HS-27A (cell line): ENCODE measurements around the gene SACM1L.
"Not testable (repeated sequence)": the region's sequence is repeated elsewhere in the genome, so short reads cannot be mapped to it uniquely, and the experiment has no call there.

ENCODE experiments used
- DNase-seq: peaks from one replicate; pipeline ENCODE4 v3.0.0-alpha.2; 2012; ENCODE audit warnings: low read depth, missing footprints

The SACM1L gene

DNA sequence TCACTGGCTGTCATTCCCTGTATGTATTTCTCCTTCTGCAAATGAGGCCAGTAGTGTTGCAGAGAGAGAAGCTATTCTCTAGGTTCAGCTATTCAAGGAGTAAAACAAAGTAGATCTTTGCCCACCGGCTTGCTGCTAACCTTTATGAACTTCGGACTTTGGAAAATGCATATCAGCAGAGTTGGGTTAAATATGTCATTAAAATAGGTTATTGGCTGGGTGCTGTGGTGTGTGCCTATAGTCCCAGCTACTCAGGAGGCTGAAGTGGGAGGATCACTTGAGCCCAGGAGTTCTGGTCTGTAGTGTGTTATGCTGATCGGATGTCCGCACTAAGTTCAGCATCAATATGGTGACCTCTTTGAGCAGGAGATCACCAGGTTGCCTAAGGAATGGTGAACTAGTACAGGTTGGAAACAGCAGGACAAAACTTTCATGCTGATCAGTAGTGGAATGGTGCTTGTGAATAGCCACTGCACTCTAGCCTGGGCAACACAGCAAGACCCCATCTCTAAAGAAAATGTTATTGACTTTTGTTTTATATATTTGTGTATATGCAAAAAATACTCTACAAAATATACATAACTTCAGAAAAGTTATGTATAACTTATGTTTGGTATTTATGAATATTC is 53.4 kb downstream of the SACM1L start:
- DNase-seq: no peak

DNA sequence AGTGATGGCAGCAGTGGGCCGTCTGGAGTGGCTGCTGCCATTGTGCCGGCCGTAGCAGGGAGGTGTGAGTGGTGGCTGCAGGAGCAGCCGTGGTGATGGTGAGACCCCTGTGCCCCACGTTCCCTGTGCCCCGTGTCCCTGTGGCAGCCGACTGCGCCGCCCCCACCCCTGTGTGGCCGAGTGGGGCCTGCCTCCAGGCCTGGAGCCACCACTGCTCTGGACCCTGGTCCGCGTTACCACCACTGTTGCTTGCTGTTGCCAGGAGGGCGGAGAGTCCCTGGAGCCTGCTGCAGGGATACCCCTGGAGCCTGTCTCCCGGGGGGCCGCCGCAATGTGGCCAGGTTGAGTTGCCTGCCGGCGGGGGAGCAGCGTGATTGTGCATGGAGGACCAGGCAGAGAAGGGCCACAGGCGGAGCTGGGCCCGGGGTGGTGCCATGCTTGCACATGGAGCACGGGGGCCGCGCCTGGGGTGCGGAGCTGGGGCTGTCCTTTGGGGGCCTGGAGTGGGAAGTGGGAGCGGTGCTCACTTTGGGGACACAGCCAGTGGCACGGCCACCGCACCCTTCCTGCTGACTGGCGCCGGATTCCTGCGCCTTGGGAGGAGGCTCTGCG is 57.1 kb downstream of the SACM1L start:
- DNase-seq: no peak

DNA sequence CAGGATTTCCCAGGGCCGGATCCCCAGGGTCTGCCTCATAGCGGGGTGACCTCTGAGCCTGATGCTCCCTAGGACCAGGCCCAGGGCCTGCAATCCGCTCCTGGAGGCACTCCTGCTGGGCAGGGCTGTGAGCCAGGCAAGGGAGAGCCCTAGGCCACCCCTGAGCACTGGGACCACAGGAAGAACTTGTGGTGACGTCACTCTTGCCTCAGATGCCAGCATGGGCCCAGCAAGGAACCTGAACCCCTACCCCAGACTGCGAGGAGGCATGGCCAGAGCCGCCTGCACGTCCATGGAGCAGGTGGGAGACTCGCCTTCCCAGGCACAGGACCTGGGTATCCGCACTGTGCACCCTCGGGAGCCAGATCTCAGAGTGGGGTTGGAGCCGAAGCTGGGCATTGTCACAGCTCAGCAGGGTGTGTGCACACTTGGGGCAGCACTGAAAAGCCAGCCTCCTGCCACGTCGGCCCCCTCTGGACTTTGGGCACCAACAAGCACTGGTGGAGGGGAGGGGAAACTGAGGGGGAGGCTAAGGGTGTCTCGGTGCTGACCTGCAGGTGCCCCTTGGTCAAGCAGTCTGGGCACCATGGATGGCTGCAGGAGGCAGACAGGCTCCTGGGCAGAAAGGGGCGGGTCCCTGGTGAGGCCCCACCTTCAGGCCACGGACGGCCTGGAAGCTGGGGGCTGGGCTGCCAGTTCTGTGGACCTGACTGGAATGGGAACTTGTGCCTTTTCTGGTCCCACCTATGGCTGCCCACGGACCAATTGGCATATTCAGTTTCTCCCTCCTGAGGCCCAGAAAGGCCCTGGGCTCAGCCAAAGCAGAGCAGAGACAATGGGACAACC is 57.8 kb downstream of the SACM1L start:
- DNase-seq: no peak

DNA sequence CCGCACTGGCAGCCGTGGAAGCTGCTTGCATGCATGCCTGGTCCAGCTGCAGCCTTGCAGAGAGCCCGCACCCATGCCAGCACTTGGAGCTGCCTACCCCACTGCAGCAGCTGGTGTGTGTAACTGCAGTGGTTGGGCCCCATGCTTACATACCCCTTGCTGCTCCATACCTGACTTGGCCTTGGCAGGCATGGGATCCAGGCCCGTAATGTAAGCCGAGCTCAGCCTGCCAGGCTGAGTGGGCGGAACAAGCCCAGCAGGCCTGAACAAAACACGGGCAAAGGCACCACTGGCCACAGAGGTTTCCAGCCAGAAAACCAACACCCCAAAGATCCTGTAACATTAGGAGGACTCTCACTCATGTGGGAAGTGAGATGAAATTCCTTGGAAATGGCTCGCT is 58.9 kb downstream of the SACM1L start:
- DNase-seq: no peak

DNA sequence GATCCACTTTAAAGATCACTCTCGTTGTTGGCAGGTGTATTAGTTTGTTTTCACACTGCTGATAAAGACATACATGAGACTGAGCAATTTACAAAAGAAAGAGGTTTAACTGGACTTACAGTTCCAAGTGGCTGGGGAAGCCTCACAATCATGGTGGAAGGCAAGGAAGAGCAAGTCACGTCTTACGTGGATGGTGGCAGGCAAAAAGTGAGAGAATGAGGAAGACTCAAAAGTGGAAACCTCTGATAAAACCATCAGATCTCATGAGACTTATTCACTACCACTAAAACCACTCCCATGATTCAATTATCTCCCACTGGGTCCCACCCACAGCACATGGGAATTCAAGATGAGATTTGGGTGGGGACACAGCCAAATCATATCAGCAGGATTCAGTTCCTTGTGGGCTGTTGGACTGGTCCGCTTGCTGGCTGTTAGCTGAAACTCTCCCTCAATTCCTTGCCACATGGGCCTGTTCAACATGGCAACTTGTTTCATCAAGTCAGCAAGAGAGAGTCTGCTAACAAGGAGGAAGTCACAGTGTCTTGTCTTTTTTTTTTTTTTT is 59.9 kb downstream of the SACM1L start:
- not testable (repeated sequence) for DNase-seq

DNA sequence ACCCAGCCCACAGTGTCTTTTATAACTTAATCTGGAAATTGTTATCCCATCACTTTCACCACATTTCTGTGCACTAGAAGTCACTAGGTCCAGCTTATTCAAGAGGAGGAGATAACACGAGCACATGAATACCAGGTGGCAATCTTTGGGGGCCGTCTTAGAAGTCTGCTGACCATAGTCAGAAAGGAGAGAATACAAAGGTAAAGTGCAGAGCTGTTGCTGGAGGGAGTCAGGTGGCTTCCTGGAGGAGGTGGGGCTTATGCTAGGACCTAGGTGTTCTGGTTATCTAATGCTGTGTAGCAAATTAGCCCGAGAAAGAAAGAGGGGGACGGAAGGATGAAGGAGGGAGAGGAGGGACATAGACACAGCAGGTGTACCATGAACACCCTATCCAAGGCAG is 60.7 kb downstream of the SACM1L start:
- DNase-seq: no peak

DNA sequence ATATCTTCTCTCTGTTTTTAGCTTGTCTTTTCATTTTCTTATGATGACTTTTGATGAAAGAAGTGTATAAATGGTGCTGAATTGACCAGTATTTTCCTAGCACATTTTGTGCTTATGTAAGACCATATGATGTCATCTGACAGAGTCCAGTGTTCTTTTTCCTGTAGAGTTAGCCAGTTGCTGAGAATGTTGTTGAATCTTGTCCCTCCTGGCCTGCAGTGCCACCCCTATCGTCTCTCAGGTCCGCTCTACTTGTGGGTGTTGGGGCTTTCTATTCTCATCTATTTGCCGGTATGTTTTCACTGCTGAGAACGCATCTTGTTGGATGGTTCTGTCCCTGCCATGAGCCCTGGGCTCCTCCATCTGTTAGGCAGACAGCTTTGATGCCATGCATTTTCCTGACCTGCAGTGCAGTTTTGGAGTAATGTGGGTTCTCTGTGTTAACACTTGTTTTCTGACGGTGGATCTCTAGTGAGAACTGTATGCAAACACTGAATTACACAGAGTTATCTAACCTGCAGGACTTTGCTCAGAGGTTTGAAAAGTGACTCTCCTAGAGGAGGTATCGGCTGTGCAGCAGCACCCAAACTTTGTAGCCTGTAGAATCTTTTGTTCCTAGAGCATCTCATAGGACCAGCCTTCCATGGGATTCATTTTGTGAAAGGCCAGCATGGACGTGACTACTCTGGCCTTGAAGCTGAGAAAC is 62.5 kb downstream of the SACM1L start:
- no peak for DNase-seq

DNA sequence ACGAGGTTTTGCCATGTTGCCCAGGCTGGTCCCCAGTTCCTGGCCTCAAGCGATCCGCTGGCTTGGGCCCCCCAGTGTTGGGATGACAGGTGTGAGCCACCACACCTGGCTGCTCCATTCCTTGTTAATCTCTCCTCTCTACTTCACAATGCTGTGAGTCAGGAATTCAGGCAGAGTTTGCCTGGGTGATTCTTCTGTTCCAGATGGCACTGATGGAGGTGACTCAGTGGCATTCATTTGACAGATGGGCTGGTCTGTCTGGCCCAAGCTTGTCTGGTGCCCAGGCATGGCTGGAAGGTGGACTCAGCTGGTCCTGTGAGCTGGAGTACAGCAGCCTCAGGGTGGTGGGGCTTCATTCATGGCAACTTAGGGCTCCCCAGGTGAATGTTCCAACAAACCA is 63.9 kb downstream of the SACM1L start:
- DNase-seq: no peak

DNA sequence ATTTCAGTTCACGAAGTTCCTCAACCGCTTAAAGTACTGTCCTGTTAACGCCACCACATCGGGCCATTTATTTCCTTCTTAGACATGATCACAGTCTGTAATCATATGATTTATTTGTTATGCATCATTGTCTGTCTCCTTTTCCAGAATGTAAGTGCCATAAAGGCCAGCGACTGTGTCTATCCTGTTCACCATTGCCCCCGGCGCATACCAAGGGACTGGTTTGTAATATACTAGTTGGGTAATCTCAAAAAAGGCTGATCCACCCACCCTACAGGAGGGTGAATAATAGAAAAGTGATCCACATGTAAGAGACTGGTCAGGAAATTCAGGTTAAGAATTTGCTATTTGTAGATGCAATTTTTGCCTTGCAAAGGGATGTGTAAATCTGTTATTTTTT is 65.3 kb downstream of the SACM1L start:
- no peak for DNase-seq

DNA sequence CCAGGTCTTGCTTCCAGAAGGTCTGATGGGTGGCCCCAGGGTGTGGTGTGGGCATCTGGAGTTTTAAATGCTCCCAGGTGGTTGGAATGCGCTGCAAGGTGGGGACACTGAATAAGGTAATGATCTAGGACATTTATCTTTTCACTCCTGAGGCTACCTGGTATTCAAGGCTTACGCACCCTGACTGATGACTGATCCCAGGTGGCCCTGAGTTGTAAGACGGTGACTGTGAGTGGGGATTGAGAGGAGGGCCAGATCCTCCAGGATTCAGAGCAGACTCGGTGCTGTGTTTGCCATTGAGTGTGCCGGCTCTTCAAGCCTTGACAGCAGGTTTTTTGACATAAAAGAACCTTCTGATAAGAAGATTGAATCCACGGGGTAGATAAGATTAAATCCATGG is 66.9 kb downstream of the SACM1L start:
- no peak for DNase-seq

DNA sequence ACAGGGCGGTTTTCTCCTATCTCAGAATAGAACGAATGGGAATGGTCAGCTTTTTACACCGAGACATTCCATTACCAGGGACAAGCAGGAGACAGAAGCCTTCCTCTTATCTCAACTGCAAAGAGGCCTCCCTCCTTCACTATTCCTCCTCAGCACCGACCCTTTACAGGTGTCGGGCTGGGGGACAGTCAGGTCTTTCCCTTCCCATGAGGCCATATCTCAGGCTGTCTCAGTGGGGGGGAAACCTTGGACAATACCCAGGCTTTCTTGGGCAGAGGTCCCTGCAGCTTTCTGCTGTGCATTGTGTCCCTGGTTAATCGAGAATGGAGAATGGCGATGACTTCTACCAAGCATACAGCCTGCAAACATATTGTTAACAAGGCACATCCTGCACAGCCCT is 67.9 kb downstream of the SACM1L start:
- not testable (repeated sequence) for DNase-seq

DNA sequence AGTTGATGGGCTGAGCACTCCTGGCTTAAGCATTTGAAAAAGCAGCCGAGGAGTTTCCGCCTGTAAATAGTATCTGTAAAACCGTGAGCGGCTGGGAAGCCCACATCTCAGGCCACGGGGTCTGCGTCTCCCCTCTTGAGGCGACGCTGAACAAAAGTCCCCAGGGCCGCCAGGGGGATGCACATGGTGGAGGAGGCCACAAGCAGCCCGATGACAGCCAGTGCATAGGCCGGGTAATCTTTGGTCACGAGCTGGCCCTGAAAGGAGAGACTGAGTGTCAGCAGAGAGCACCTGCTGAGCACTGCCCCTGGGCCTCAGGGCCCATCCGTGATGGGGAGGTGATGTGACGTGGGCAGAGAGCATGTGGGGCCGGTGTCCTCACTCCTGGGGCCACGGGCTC is 69.7 kb downstream of the SACM1L start:
- no peak for DNase-seq

DNA sequence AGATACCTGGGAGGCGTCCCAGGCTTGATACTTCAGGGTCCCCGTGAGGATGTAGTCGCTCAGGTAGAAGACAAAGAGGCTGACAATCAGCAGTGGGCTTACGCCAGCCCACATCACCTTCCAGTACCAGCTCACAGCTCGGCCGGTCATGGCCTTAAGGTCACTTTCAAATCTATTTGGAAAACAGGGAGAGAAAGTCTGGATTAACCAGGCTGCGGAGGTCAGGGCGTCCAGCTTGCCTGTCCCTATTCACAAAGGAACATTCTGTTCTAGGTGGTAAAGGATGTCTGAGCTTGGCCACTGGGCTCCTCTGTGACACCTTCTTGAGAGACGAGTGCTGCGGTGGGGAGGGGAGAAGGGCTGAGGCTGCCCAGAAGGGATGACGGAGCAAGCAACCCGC is 70.7 kb downstream of the SACM1L start:
- no peak for DNase-seq

DNA sequence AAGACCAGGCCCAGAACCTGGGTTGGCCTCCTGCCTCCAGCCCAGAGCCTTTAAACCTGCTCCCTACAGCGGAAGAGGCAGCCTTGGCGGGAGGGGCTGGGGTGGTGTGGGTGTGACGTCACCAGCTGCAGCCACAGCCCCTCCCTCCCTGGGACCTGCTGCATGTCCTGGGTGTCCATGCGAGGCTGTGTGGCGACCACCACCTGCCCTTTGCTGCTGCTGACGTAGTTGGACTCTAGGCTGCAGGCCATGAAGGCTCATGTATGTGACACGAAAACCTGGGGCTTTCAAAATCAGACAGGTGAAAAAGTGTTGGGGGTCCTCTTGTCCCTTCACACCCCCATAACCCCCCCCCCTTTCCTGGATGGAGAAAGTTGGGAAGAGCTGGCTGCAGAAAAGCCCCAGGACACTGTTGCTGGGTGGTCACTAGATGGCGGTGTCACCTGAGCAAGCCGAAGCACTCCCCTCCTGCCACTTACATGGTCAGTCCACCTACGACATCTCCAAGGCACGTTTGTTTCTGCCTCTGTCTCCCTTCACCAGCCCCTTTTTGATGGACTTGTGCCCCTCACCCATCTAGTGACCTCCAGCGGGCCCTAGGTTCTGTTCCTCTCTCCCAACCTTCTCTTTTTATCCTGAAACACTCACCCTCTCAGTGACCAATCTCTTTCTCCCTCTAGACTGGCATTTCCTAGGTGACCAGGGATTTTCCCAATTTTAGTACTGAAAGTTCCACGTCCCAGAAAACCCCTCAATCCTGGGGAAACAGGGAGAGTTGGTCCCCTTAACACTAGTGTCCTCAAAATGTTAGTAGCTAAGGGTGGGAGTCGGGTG is 71.9 kb downstream of the SACM1L start:
- DNase-seq: peak; percentile 12

DNA sequence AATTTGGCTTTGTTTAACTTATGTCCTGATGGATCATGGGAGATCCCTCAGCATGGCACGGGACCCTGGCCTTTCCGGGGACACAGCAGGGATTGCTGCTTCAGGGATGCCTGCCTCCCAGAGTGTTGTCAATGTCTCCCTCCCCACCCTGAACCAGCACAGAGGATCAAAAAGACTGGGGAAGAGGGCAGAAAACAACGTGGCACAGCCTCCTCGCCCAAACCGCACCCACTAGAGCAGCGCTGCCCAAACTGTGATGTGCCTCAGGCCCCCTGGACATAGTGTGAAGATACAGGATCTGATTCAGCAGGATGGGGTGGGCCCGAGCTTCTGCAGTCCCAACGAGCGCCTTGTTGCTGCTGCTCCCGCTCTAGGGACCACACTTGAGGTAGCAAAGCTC is 72.6 kb downstream of the SACM1L start:
- no peak for DNase-seq

DNA sequence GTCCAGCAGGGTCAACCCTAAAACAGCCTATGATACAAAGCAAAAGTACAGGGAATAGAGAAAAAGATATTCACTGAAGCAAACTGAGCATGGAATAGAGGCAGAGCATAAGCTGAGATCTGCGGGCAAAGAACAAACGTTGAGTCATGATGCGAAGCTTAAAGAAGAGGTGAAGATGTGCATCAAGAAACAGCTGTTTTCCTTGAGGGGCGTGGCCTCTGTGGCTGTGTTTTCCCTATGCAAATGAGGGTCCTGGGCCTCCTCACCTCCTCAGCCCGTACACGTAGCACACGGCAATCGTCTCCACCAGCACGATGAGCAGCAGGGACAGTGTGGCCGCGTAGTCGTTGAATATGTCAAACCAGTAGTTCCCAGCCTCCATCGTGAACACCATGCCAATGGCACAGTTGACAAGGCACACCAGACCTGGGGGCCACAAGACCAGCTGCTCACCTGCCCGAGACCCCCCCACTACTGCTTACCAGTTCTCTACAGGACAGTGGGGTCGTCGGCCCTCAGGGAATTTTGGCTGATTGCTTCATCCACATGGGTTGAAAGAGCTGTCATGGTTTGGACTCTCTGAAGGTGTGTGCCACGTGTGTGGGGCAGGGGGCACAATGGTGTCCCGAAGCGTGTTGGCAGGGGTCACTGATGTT is 73.6 kb downstream of the SACM1L start:
- DNase-seq: no peak

DNA sequence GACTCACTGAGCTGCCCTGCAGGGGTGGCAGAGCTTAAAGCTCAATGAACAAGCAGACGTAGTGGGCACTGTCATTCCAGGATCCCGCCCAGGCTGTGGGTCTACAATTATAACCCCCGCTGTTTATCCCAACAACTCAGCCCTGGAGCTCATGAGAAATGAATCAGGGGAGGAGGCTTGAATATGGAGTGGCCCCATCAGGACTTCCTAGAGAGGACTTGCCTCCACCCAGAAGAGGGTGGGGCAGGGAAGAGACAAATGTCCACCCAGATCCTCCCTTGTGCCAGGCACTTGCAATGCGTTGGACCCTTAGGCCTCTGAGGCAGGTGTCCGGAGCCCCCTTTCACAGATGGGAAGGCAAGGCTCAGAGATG is 74.1 kb downstream of the SACM1L start:
- DNase-seq: no peak

DNA sequence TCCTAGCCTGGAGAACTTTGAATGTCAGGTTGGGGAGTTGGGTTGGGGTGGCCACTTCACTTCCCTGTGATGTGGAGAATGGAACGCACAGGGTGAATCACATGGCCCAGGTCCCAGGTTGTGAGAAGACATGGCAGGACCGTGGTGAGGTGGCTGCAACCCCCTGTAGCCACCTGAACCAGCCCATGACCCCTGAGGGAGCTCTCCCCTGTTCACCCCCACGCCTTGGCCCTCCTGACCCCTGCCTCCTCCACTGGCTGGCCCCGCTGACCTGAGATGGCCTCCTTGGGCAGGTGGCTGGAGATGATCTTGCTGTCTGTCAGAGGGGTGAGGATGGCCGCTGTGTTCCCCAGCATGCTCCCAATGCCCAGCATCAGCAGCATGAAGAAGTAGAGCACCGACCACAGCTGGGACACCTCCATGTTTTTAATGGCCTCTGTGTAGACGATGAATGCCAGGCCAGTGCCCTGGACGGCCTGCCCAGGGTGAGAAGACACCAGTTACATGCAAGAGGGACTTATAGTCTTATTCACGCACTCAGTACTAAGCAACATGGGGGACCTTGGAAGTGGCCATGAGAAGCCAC is 76.2 kb downstream of the SACM1L start:
- DNase-seq: no peak

DNA sequence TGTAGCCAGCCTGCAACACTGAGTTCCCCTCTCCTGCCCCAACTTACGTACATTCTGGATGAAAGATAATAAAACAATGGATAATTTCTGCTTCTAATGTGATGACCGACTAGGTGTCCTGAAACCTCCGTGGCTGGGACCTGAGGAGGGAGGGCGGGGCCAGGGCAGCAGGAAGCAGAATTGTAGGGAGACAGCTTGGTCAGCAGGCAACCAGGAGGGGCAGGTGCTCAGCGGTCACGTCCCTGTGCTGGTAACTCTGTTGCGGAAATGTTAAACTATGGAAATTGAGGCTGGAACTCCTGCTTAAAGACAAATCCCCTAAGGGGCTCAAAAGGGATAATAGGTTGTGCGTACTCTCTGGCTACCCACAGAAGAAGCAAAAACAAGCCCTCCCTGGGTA is 76.8 kb downstream of the SACM1L start:
- no peak for DNase-seq

DNA sequence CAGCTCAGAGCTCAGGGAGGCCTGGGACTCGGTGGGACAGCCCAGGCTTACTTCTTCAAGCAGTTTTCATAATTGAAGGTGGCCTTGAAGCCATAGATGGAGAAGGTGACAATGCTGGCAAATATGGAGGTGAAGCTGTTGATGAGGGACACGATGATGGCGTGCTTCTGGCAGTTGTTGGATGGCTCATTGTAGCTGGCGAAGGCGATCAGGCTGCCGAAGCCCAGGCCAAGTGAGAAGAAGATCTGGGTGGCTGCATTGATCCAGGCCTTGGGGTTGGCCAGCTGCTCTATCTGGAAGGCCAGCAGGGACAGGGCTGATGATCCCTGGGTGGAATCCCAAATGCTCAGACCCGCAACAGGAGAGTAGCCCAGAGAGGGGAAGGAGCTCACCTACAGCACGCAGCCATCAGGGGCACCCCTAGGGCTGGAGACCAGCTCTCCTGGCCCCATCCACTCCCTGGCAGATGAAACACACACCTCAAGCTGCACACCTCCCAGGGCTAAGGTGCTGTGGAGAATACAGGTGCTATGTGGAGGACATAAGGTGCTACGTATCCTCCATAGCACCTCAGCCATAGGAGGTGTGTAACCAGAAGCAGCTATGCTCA is 82.1 kb downstream of the SACM1L start:
- no peak for DNase-seq
